ENCODE data around the gene EFS.

The EFS gene

GRCh38 chr14:23382731-23383440 is 17.9 kb upstream of the EFS start:
- no peak for DNase-seq (ENCODE audit: low read depth)
- no peak for TF ChIP-seq CTCF (conservative IDR thresholded peaks at IDR 0.05; ENCODE audit: low read depth, low read length)

GRCh38 chr14:23382276-23382675 is 17.3 kb upstream of the EFS start:
- H3K4me3 ChIP-seq (ENCODE audit: low read length) = no peak overlapping the region
- no peak for DNase-seq (ENCODE audit: low read depth)
- no peak for TF ChIP-seq CTCF (conservative IDR thresholded peaks at IDR 0.05; ENCODE audit: low read depth, low read length)

More at GRCh38 chr14:23382731-23383440, 17.9 kb upstream of the EFS start:
- no peak overlapping the region for H3K4me3 ChIP-seq (ENCODE audit: low read length)

GRCh38 chr14:23381871-23382270 is 16.9 kb upstream of the EFS start:
- no peak overlapping the region for H3K4me3 ChIP-seq (ENCODE audit: low read length)
- DNase-seq (ENCODE audit: low read depth) = no peak
- TF ChIP-seq CTCF (conservative IDR thresholded peaks at IDR 0.05; ENCODE audit: low read depth, low read length) = no peak

GRCh38 chr14:23380976-23381375 is 16.0 kb upstream of the EFS start:
- no peak for TF ChIP-seq CTCF (conservative IDR thresholded peaks at IDR 0.05; ENCODE audit: low read depth, low read length)
- DNase-seq (ENCODE audit: low read depth) = no peak

GRCh38 chr14:23380197-23380914 is 15.4 kb upstream of the EFS start:
- TF ChIP-seq CTCF (conservative IDR thresholded peaks at IDR 0.05; ENCODE audit: low read depth, low read length) = no peak
- H3K4me3 ChIP-seq (ENCODE audit: low read length) = no peak overlapping the region
- no peak for DNase-seq (ENCODE audit: low read depth)

More at GRCh38 chr14:23380976-23381375, 16.0 kb upstream of the EFS start:
- no peak overlapping the region for H3K4me3 ChIP-seq (ENCODE audit: low read length)

- no peak overlapping the region for H3K4me3 ChIP-seq (ENCODE audit: low read length)
- DNase-seq (ENCODE audit: low read depth) = no peak
- TF ChIP-seq CTCF (conservative IDR thresholded peaks at IDR 0.05; ENCODE audit: low read depth, low read length) = peak; percentile 98
These were observed 14.6 kb upstream of the EFS start for GRCh38 chr14:23379366-23380196.

All from retinal pigment epithelial cell (primary cell).